ENCODE data around the gene CD151. TPM values are rescaled to one million over a fixed set of nuclear protein-coding genes. Genes with fewer than 3 reads are reported as not detected.

CD151 gene
- total RNA-seq, 1 donor from 2014 or later = 486 TPM

DNA sequence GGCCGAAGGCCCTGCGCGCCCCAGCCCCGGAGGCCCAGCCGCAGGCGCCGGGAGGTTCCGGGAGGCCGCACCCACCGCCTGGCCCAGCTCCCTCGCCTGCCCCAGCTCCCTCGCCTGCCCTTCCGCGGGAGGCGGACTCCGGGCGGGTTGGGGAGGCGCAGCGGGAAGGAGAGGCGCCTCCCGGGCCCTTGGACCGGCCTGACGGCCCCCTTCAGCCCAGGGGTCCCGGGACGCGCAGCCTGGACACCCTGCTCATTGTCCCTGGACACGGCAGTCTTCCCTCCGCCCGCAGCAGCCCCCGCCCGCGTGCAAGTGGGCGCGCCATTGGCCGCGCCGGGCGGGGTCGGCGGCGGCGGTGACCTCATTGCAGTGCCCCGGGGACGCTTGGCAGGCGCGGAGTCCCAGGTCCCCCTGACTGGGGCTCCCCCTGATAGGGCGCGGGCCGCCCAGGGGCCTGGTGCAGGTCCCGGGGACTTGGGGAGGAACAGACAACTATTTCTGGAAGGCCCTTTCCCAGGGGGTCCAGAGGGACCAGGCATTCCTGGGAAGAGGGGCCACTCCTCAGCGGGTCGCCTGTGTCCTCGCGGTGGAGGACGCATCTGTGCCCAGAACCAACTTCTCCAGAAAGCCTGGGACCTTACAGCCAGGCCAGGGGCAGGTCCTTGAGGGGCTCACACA lies 501 bp downstream of the CD151 start:
- H3K4me1 ChIP-seq = peaks cover 60% of the 10 kb centered on the region
- ATAC-seq = peak; percentile 28
- TF ChIP-seq, protein P1, sequence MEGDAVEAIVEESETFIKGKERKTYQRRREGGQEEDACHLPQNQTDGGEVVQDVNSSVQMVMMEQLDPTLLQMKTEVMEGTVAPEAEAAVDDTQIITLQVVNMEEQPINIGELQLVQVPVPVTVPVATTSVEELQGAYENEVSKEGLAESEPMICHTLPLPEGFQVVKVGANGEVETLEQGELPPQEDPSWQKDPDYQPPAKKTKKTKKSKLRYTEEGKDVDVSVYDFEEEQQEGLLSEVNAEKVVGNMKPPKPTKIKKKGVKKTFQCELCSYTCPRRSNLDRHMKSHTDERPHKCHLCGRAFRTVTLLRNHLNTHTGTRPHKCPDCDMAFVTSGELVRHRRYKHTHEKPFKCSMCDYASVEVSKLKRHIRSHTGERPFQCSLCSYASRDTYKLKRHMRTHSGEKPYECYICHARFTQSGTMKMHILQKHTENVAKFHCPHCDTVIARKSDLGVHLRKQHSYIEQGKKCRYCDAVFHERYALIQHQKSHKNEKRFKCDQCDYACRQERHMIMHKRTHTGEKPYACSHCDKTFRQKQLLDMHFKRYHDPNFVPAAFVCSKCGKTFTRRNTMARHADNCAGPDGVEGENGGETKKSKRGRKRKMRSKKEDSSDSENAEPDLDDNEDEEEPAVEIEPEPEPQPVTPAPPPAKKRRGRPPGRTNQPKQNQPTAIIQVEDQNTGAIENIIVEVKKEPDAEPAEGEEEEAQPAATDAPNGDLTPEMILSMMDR (IDR thresholded peaks at IDR 0.05) = no peak
- peak; percentile 86 for DNase-seq
- H3K9me3 ChIP-seq = no peaks in the 10 kb centered on the region
- H3K27me3 ChIP-seq = peaks cover 9% of the 10 kb centered on the region
- intact Hi-C loops (cut with DNase I) = no loop called here
- H3K4me3 ChIP-seq = peak overlapping the region; percentile 83
- peaks cover 25% of the 10 kb centered on the region for H3K36me3 ChIP-seq
- peak overlapping the region; percentile 82 for H3K27ac ChIP-seq

DNA sequence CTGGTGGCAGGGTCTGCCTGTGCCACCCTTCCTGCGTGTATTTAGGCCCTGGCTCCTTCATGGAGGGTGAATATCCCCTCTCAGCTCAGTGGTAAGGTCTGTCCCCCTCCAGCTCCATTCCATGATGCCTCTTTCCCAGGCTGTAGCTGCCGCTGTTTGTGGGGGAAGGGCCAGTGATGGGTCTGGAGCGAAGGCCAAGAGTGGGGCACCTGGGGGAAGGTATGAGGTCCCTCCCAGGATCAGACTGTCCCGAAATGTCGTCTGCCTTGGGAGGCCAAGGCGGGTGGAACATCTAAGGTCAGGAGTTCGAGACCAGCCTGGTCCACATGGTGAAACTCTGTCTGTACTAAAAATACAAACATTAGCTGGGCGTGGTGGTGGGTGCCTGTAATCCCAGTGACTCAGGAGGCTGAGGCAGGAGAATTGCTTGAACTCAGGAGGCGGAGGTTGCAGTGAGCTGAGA lies 1.1 kb downstream of the CD151 start:
- no peak for ATAC-seq
- no peak for DNase-seq
- Histone ChIP-seq H3K27ac (peak overlapping the region; percentile 82), H3K9me3 (no peaks in the 10 kb centered on the region), H3K36me3 (peaks cover 31% of the 10 kb centered on the region), H3K4me3 (peak overlapping the region; percentile 83), H3K27me3 (peaks cover 9% of the 10 kb centered on the region), H3K4me1 (peaks cover 57% of the 10 kb centered on the region)
- TF ChIP-seq, protein P1 (IDR thresholded peaks at IDR 0.05) = no peak
- intact Hi-C loops (cut with DNase I) = no loop called here

GRCh38 chr11:834371-835316 lies 1.9 kb downstream of the CD151 start:
- Histone ChIP-seq H3K4me1 (peaks cover 55% of the 10 kb centered on the region), H3K27ac (peak overlapping the region; percentile 82), H3K27me3 (peaks cover 9% of the 10 kb centered on the region), H3K36me3 (peaks cover 39% of the 10 kb centered on the region), H3K4me3 (peak overlapping the region; percentile 83), H3K9me3 (no peaks in the 10 kb centered on the region)
- DNase-seq = peak; percentile 91
- ATAC-seq = peak; percentile 65
- intact Hi-C loops (cut with DNase I) = no loop called here
- TF ChIP-seq, protein P1 (IDR thresholded peaks at IDR 0.05) = no peak

GRCh38 chr11:836274-836673 lies 3.5 kb downstream of the CD151 start:
- Histone ChIP-seq H3K27ac (no peak overlapping the region), H3K36me3 (peaks cover 50% of the 10 kb centered on the region), H3K9me3 (no peaks in the 10 kb centered on the region), H3K4me1 (peaks cover 52% of the 10 kb centered on the region), H3K4me3 (no peak overlapping the region), H3K27me3 (no peaks in the 10 kb centered on the region)
- TF ChIP-seq, protein P1 (IDR thresholded peaks at IDR 0.05) = no peak
- no peak for DNase-seq
- intact Hi-C loops (cut with DNase I) = no loop called here
- no peak for ATAC-seq

GRCh38 chr11:836700-837099 lies 3.9 kb downstream of the CD151 start:
- H3K4me3 ChIP-seq = no peak overlapping the region
- DNase-seq = no peak
- H3K4me1 ChIP-seq = peaks cover 53% of the 10 kb centered on the region
- H3K36me3 ChIP-seq = peaks cover 50% of the 10 kb centered on the region
- H3K27ac ChIP-seq = no peak overlapping the region
- intact Hi-C loops (cut with DNase I) = no loop called here
- H3K9me3 ChIP-seq = no peaks in the 10 kb centered on the region
- TF ChIP-seq, protein P1 (IDR thresholded peaks at IDR 0.05) = no peak
- no peaks in the 10 kb centered on the region for H3K27me3 ChIP-seq
- ATAC-seq = no peak

Data from upper lobe of right lung (tissue), 1 donor.